K562 (cell line): Measurements from ENCODE around the gene ARHGAP24. TPM values are rescaled to one million over a fixed set of nuclear protein-coding genes. Genes with fewer than 3 reads are reported as not detected.

Experiments used
- ATAC-seq: fragments of 200-7000 bp; cut with Tn5 transposase; 3 replicates; pipeline ENCODE4 v1.9.1; 2020; ENCODE audit warnings: moderate library complexity
- BruUV-seq: library from RNA; stranded (reverse); fragments of 400-500 nt; replicated peaks from 2 replicates; lab custom pipeline; 2021; lab: Mats Ljungman, UMichigan
- CTCF ChIA-PET: fragments of 300-600 bp; formaldehyde crosslinking; extraction: SDS; loops from one replicate; lab custom pipeline; 2021; ENCODE audit warnings: low intra/inter-chr PET ratio; lab: Yijun Ruan, JAX
- POLR2A ChIA-PET: fragments of 300-600, 350-650 bp; sonication (Branson Sonifier 250); formaldehyde crosslinking; extraction: SDS; loops from one replicate; lab custom pipeline; 2021; ENCODE audit warnings: antibody characterized with exemption, inconsistent platforms; lab: Yijun Ruan, JAX
- DNase-seq, 4 experiments: peaks; one replicate each; pipeline versions ENCODE4 v3.0.0 to v3.0.0-alpha.2; 2011 to 2018; ENCODE audit warnings: low spot score in 3 of 4, mixed read lengths in 3 of 4; ENCODE audit errors: extremely low read depth in 1 of 4
- FAIRE-seq: peaks from 2 replicates; lab custom pipeline; 2011; peaks lifted over from hg19 to GRCh38; lab: Jason Lieb, UNC
- H2AFZ ChIP-seq: 2 replicates; pipeline ENCODE4 v1.6.0; 2011; ENCODE audit warnings: low read depth, low read length, control low read depth, inconsistent platforms
- H3K27ac ChIP-seq: fragments of 200-600 bp; 3 replicates; pipeline ENCODE4 v1.8.0; 2011; ENCODE audit warnings: low read depth, mild to moderate bottlenecking, control low read depth, inconsistent platforms, low read length, moderate library complexity, mixed read lengths; ENCODE audit errors: extremely low read depth
- H3K27me3 ChIP-seq, 2 experiments: fragments of 300-600 bp in 1 of 2; 2 replicates in 1 of 2; 3 replicates in 1 of 2; pipeline versions ENCODE4 v1.6.0 to v1.8.0; 2011; ENCODE audit warnings: inconsistent platforms in 2 of 2, low read length in 2 of 2, mild to moderate bottlenecking in 1 of 2, mixed read lengths in 1 of 2, moderate library complexity in 1 of 2; ENCODE audit not compliant: control insufficient read depth in 2 of 2, insufficient read depth in 2 of 2
- H3K36me3 ChIP-seq: fragments of 300-600 bp; 3 replicates; pipeline ENCODE4 v1.8.0; 2011; ENCODE audit warnings: mild to moderate bottlenecking, low read length, inconsistent platforms; ENCODE audit not compliant: control insufficient read depth, insufficient read depth
- H3K4me1 ChIP-seq, 2 experiments: fragments of 200-600 bp in 1 of 2; replicated peaks in 1 of 2; 2 replicates in 1 of 2; 3 replicates in 1 of 2; pipeline versions ENCODE4 v1.5.1 to v1.8.0; 2011; ENCODE audit warnings: inconsistent platforms in 2 of 2, low read length in 2 of 2, mild to moderate bottlenecking in 1 of 2, mixed read lengths in 1 of 2, moderate library complexity in 1 of 2; ENCODE audit not compliant: control insufficient read depth in 2 of 2, insufficient read depth in 2 of 2
- H3K4me2 ChIP-seq: 2 replicates; pipeline ENCODE4 v1.6.1; 2011; ENCODE audit warnings: low read length, control low read depth, inconsistent platforms, mixed read lengths; ENCODE audit not compliant: insufficient read depth
- H3K4me3 ChIP-seq: fragments of 200-600 bp; sonication (generic), shearing (Covaris generic); 2 replicates; pipeline ENCODE4 v1.5.1; 2016; ENCODE audit warnings: control low read depth, inconsistent platforms
- H3K79me2 ChIP-seq: fragments of 200-600 bp; 3 replicates; pipeline ENCODE4 v1.8.0; 2011; ENCODE audit warnings: low read length, inconsistent platforms; ENCODE audit not compliant: control insufficient read depth, insufficient read depth
- H3K9ac ChIP-seq, 2 experiments: 2 replicates each; pipeline versions ENCODE4 v1.6.0 to v1.6.1; 2011; ENCODE audit warnings: low read depth in 2 of 2, low read length in 2 of 2, control low read depth in 1 of 2, inconsistent platforms in 1 of 2, mild to moderate bottlenecking in 1 of 2, mixed read lengths in 1 of 2; ENCODE audit not compliant: insufficient read depth in 1 of 2
- H3K9me1 ChIP-seq: one replicate; pipeline ENCODE4 v1.6.0; 2011; ENCODE audit warnings: inconsistent platforms, mild to moderate bottlenecking, low read length, moderate library complexity; ENCODE audit not compliant: control insufficient read depth, insufficient read depth
- H3K9me3 ChIP-seq: replicated peaks from 2 replicates; pipeline ENCODE4 v1.5.1; 2011; ENCODE audit warnings: low read depth, low read length, inconsistent platforms; ENCODE audit not compliant: control insufficient read depth, insufficient read depth
- H4K20me1 ChIP-seq: replicated peaks from 2 replicates; pipeline ENCODE4 v1.6.1; 2011; ENCODE audit warnings: low read length, inconsistent platforms, mixed read lengths; ENCODE audit not compliant: control insufficient read depth, insufficient read depth
- KAT7 ChIP-seq: sonication (generic); formaldehyde crosslinking; IDR thresholded peaks from 2 replicates; pipeline ENCODE4 v1.8.0; 2022; ENCODE audit warnings: missing genetic modification reagents, mild to moderate bottlenecking, borderline replicate concordance
- RHOXF2B ChIP-seq: fragments of 250-450 bp; sonication (Bioruptor Pico); conservative IDR thresholded peaks from 2 replicates; pipeline ENCODE4 v1.5.1; 2021
- SIRT6 ChIP-seq: IDR thresholded peaks from one replicate; pipeline ENCODE4 v1.6.1; 2012; ENCODE audit warnings: low read depth, mild to moderate bottlenecking, control low read depth, inconsistent platforms, low read length, moderate library complexity
- SMAD3 ChIP-seq: fragments of 450-650 bp; formaldehyde crosslinking; conservative IDR thresholded peaks from 2 replicates; pipeline ENCODE4 v1.4.0; 2020; ENCODE audit warnings: mild to moderate bottlenecking
- TARDBP ChIP-seq: fragments of 450-650 bp; IDR thresholded peaks from 2 replicates; pipeline ENCODE4 v1.6.1; 2016
- ZNF184 ChIP-seq: sonication (generic); formaldehyde crosslinking; IDR thresholded peaks from 2 replicates; pipeline ENCODE4 v1.5.0; 2020; ENCODE audit warnings: missing genetic modification reagents
- ZNF212 ChIP-seq: fragments of 450-650 bp; formaldehyde crosslinking; IDR thresholded peaks from 2 replicates; pipeline ENCODE4 v1.4.0; 2020; ENCODE audit warnings: mild to moderate bottlenecking
- ZNF274 ChIP-seq: IDR thresholded peaks from 2 replicates; pipeline ENCODE4 v1.6.1; 2011; ENCODE audit warnings: low read depth, mild to moderate bottlenecking, low read length, moderate library complexity, borderline replicate concordance
- WGBS: fragments of 100-300 bp; shearing (Covaris generic); methylation state at CpG from one replicate; pipeline ENCODE4 v1.1.6; 2016; ENCODE audit warnings: low coverage, mixed read lengths; ENCODE audit not compliant: insufficient coverage; ENCODE audit errors: missing lambda C conversion rate; 5-methylcytosine and 5-hydroxymethylcytosine counted together
- in situ Hi-C: fragments of 300-500 bp; cut with MboI; formaldehyde crosslinking; loops from 4 replicates; pipeline ENCODE4 v1.15.0; 2018; ENCODE audit warnings: inconsistent platforms, mixed read lengths
- intact Hi-C: fragments of 100-400 bp; cut with micrococcal nuclease; formaldehyde crosslinking; loops from 2 replicates; pipeline ENCODE4 v1.14.2; 2022
- polyA plus RNA-seq, 8 experiments: library from polyadenylated mRNA; depleted of rRNA in 4 of 8; stranded (reverse) in 5 of 8; unstranded in 3 of 8; fragments of >200 nt; fragmentation: Nextera tagmentation in 2 of 8; fragmentation: Illumina TruSeq in 1 of 8; extraction: Ambion mirVana in 2 of 8; extraction: Trizol in 1 of 8; gene quantifications; 2 replicates each; pipeline versions ENCODE4 v1.2.1 to v1.2.3, GENCODE V29; 2011 to 2014; ENCODE audit warnings: inconsistent platforms in 1 of 8, missing spikeins in 1 of 8
- total RNA-seq, 7 experiments: library from RNA; depleted of rRNA in 6 of 7; stranded (reverse); fragments of >200 nt in 6 of 7; fragmentation: Illumina TruSeq in 2 of 7; extraction: Trizol in 2 of 7; gene quantifications; 2 replicates each; pipeline versions ENCODE4 v1.2.1 to v1.2.3, GENCODE V29; 2011 to 2021; ENCODE audit warnings: low replicate concordance in 1 of 7
- TF ChIP-seq, protein P1 (sequence below), 2 experiments: IDR thresholded peaks; 2 replicates each; pipeline ENCODE4 v1.6.1; 2012; ENCODE audit warnings: improper control_type of control experiment in 2 of 2, low read depth in 2 of 2, low read length in 2 of 2, borderline replicate concordance in 1 of 2
- TF ChIP-seq, protein P2 (sequence below): fragments of 250-450 bp; sonication (Bioruptor Pico); IDR thresholded peaks from 2 replicates; pipeline ENCODE4 v1.9.0; 2021; ENCODE audit warnings: mild to moderate bottlenecking, inconsistent platforms
- TF ChIP-seq, protein P3 (sequence below): fragments of 450-650 bp; IDR thresholded peaks from 2 replicates; pipeline ENCODE4 v1.6.1; 2016; ENCODE audit warnings: missing biosample characterization, missing genetic modification characterization
- TF ChIP-seq, protein P4 (sequence below): fragments of 450-650 bp; conservative IDR thresholded peaks from 2 replicates; pipeline ENCODE4 v1.6.1; 2016; ENCODE audit warnings: missing genetic modification characterization, low read depth, mild to moderate bottlenecking, missing compliant biosample characterization, moderate library complexity

Gene ARHGAP24
- total and polyA plus RNA-seq, 9 of the 15 experiments (the other 6 are each of a cell fraction or from before 2014, with no cell fraction given): 8.0 to 22.6 (median 14.0) TPM

DNA sequence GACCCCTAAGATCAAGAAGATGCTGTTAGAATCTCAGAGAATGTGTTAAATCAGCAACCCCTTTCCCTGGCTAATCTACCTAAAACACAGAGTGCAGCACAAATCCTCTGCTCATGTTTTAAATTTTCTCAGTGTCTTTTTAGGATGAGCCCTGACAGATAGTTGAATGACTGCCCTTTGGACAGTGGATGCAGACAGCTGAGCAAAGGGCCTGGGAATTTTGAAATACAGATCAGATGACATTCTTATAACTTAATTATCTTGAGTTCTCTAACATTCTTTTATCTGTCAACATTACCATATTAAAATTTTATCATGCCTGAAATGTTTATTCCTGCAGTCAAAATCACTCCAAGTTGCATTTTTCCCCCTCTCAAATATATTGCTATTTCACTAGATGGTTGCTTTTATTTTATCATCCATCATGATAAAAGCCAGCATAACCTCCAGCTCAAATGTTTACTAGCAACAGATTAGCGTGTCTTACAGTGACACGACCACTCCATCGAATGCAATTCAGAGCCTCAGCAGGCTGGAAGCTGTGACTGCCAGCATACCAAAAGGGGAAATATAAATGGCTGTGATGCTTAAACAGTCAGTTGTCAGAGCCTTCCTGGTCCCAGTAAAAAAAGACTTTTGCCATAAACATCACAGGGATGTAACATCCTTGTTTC lies 22.8 kb upstream of the ARHGAP24 start:
- H3K9ac ChIP-seq: no peak overlapping the region
- no peaks in the 10 kb centered on the region for H3K27me3 ChIP-seq
- BruUV-seq: no TSS peak
- ATAC-seq: no peak
- H3K4me2 ChIP-seq: no peak overlapping the region
- no peaks in the 10 kb centered on the region for H3K36me3 ChIP-seq
- in situ Hi-C loops (no loop called here), intact Hi-C loops (no loop called here)
- no peak overlapping the region for H3K4me3 ChIP-seq
- H3K9me1 ChIP-seq: no peaks in the 10 kb centered on the region
- no peak for FAIRE-seq
- DNase-seq: no peak
- H2AFZ ChIP-seq: no peak overlapping the region
- H3K4me1 ChIP-seq: no peaks in the 10 kb centered on the region
- ChIA-PET CTCF (no interaction called here), POLR2A (no interaction called here)
- WGBS: 0% methylated on average over 3 of the region's 3 CpGs
- H3K27ac ChIP-seq: no peak overlapping the region
- H3K79me2 ChIP-seq: no peaks in the 10 kb centered on the region
- no peaks in the 10 kb centered on the region for H4K20me1 ChIP-seq
- H3K9me3 ChIP-seq: no peaks in the 10 kb centered on the region
- no peak for TF ChIP-seq RHOXF2B
- no peak for TF ChIP-seq TARDBP
- TF ChIP-seq, protein P1, sequence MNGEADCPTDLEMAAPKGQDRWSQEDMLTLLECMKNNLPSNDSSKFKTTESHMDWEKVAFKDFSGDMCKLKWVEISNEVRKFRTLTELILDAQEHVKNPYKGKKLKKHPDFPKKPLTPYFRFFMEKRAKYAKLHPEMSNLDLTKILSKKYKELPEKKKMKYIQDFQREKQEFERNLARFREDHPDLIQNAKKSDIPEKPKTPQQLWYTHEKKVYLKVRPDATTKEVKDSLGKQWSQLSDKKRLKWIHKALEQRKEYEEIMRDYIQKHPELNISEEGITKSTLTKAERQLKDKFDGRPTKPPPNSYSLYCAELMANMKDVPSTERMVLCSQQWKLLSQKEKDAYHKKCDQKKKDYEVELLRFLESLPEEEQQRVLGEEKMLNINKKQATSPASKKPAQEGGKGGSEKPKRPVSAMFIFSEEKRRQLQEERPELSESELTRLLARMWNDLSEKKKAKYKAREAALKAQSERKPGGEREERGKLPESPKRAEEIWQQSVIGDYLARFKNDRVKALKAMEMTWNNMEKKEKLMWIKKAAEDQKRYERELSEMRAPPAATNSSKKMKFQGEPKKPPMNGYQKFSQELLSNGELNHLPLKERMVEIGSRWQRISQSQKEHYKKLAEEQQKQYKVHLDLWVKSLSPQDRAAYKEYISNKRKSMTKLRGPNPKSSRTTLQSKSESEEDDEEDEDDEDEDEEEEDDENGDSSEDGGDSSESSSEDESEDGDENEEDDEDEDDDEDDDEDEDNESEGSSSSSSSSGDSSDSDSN (IDR thresholded peaks at IDR 0.05; ENCODE audit: borderline replicate concordance in 1 of 2, low read depth in 2 of 2, low read length in 2 of 2): no peak
- TF ChIP-seq, protein P2, sequence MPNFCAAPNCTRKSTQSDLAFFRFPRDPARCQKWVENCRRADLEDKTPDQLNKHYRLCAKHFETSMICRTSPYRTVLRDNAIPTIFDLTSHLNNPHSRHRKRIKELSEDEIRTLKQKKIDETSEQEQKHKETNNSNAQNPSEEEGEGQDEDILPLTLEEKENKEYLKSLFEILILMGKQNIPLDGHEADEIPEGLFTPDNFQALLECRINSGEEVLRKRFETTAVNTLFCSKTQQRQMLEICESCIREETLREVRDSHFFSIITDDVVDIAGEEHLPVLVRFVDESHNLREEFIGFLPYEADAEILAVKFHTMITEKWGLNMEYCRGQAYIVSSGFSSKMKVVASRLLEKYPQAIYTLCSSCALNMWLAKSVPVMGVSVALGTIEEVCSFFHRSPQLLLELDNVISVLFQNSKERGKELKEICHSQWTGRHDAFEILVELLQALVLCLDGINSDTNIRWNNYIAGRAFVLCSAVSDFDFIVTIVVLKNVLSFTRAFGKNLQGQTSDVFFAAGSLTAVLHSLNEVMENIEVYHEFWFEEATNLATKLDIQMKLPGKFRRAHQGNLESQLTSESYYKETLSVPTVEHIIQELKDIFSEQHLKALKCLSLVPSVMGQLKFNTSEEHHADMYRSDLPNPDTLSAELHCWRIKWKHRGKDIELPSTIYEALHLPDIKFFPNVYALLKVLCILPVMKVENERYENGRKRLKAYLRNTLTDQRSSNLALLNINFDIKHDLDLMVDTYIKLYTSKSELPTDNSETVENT (CRISPR knock-in tag): no peak
- TF ChIP-seq KAT7 (CRISPR knock-in tag): no peak
- TF ChIP-seq ZNF274: no peak
- no peak for TF ChIP-seq SMAD3
- no peak for TF ChIP-seq ZNF212 (CRISPR knock-in tag)
- TF ChIP-seq, protein P3, sequence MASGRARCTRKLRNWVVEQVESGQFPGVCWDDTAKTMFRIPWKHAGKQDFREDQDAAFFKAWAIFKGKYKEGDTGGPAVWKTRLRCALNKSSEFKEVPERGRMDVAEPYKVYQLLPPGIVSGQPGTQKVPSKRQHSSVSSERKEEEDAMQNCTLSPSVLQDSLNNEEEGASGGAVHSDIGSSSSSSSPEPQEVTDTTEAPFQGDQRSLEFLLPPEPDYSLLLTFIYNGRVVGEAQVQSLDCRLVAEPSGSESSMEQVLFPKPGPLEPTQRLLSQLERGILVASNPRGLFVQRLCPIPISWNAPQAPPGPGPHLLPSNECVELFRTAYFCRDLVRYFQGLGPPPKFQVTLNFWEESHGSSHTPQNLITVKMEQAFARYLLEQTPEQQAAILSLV: no peak
- no peak for TF ChIP-seq SIRT6
- TF ChIP-seq ZNF184 (CRISPR knock-in tag): no peak
- TF ChIP-seq, protein P4, sequence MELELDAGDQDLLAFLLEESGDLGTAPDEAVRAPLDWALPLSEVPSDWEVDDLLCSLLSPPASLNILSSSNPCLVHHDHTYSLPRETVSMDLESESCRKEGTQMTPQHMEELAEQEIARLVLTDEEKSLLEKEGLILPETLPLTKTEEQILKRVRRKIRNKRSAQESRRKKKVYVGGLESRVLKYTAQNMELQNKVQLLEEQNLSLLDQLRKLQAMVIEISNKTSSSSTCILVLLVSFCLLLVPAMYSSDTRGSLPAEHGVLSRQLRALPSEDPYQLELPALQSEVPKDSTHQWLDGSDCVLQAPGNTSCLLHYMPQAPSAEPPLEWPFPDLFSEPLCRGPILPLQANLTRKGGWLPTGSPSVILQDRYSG: no peak
